ENCODE measurements around the gene URB1. TPM values are rescaled to one million over a fixed set of nuclear protein-coding genes. Genes with fewer than 3 reads are reported as not detected.

URB1 gene
- total RNA-seq, 1 experiment from 2014 or later: 17.1 TPM

- intact Hi-C loops (cut with micrococcal nuclease; ENCODE audit: unreplicated experiment): no loop called here
- BruUV-seq (replicated peaks): no TSS peak
- Histone ChIP-seq H3K4me1 (peaks cover 6% of the 10 kb centered on the region; the same call in 1 of the 2 replicates), H3K9me3 (no peaks in the 10 kb centered on the region), H3K36me3 (ENCODE audit: control insufficient read depth, insufficient read depth, low read length) (no peaks in the 10 kb centered on the region; the same call in none of the 2 replicates), H3K27me3 (replicated peaks; ENCODE audit: control insufficient read depth, insufficient read depth, low read length) (no peaks in the 10 kb centered on the region), H3K4me3 (ENCODE audit: low read depth, low read length) (no peak overlapping the region)
- H3K9me3 Mint-ChIP-seq (ENCODE audit: unreplicated experiment): no peaks in the 10 kb centered on the region
- H3K36me3 Mint-ChIP-seq (ENCODE audit: insufficient read depth, unreplicated experiment): peaks cover 87% of the 10 kb centered on the region
- ChIA-PET POLR2A (no interaction called here), CTCF (no interaction called here)
- no peaks in the 10 kb centered on the region for H3K27me3 Mint-ChIP-seq (ENCODE audit: insufficient read depth, unreplicated experiment)
- H3K4me3 Mint-ChIP-seq (ENCODE audit: unreplicated experiment): no peak overlapping the region
- no peak for DNase-seq
- no peaks in the 10 kb centered on the region for H3K4me1 Mint-ChIP-seq (ENCODE audit: low read depth, unreplicated experiment)
- no peak for TF ChIP-seq CTCF (IDR thresholded peaks at IDR 0.05; ENCODE audit: insufficient read depth in 1 of 2, low read depth in 1 of 2, low read length in 1 of 2, severe bottlenecking in 1 of 2, unreplicated experiment in 1 of 2)
- H3K27ac Mint-ChIP-seq (ENCODE audit: unreplicated experiment): no peak overlapping the region
Observed at GRCh38 chr21:32322103-32322502, 70.7 kb downstream of the URB1 start.

GRCh38 chr21:32321480-32321879 is 71.3 kb downstream of the URB1 start:
- BruUV-seq (replicated peaks): no TSS peak
- H3K4me3 ChIP-seq (ENCODE audit: low read depth, low read length): no peak overlapping the region
- no peaks in the 10 kb centered on the region; the same call in none of the 2 replicates for H3K36me3 ChIP-seq (ENCODE audit: control insufficient read depth, insufficient read depth, low read length)
- Mint-ChIP-seq H3K4me1 (ENCODE audit: low read depth, unreplicated experiment) (no peaks in the 10 kb centered on the region), H3K27ac (ENCODE audit: unreplicated experiment) (no peak overlapping the region), H3K27me3 (ENCODE audit: insufficient read depth, unreplicated experiment) (no peaks in the 10 kb centered on the region), H3K9me3 (ENCODE audit: unreplicated experiment) (no peaks in the 10 kb centered on the region), H3K4me3 (ENCODE audit: unreplicated experiment) (no peak overlapping the region), H3K36me3 (ENCODE audit: insufficient read depth, unreplicated experiment) (peaks cover 80% of the 10 kb centered on the region)
- DNase-seq: no peak
- H3K9me3 ChIP-seq: no peaks in the 10 kb centered on the region
- H3K27me3 ChIP-seq (replicated peaks; ENCODE audit: control insufficient read depth, insufficient read depth, low read length): no peaks in the 10 kb centered on the region
- ChIA-PET CTCF (no interaction called here), POLR2A (no interaction called here)
- intact Hi-C loops (cut with micrococcal nuclease; ENCODE audit: unreplicated experiment): no loop called here
- peaks cover 6% of the 10 kb centered on the region; the same call in 1 of the 2 replicates for H3K4me1 ChIP-seq
- no peak for TF ChIP-seq CTCF (IDR thresholded peaks at IDR 0.05; ENCODE audit: insufficient read depth in 1 of 2, low read depth in 1 of 2, low read length in 1 of 2, severe bottlenecking in 1 of 2, unreplicated experiment in 1 of 2)

GRCh38 chr21:32320726-32321125 is 72.1 kb downstream of the URB1 start:
- no peaks in the 10 kb centered on the region for H3K27me3 Mint-ChIP-seq (ENCODE audit: insufficient read depth, unreplicated experiment)
- Histone ChIP-seq H3K36me3 (ENCODE audit: control insufficient read depth, insufficient read depth, low read length) (no peaks in the 10 kb centered on the region; the same call in none of the 2 replicates), H3K9me3 (no peaks in the 10 kb centered on the region), H3K4me3 (ENCODE audit: low read depth, low read length) (no peak overlapping the region), H3K27me3 (replicated peaks; ENCODE audit: control insufficient read depth, insufficient read depth, low read length) (no peaks in the 10 kb centered on the region), H3K4me1 (peaks cover 6% of the 10 kb centered on the region; the same call in 1 of the 2 replicates)
- H3K27ac Mint-ChIP-seq (ENCODE audit: unreplicated experiment): no peak overlapping the region
- ChIA-PET CTCF (no interaction called here), POLR2A (no interaction called here)
- no peak for DNase-seq
- H3K9me3 Mint-ChIP-seq (ENCODE audit: unreplicated experiment): no peaks in the 10 kb centered on the region
- BruUV-seq (replicated peaks): no TSS peak
- TF ChIP-seq CTCF (IDR thresholded peaks at IDR 0.05; ENCODE audit: insufficient read depth in 1 of 2, low read depth in 1 of 2, low read length in 1 of 2, severe bottlenecking in 1 of 2, unreplicated experiment in 1 of 2): no peak
- intact Hi-C loops (cut with micrococcal nuclease; ENCODE audit: unreplicated experiment): no loop called here
- H3K4me3 Mint-ChIP-seq (ENCODE audit: unreplicated experiment): no peak overlapping the region
- peaks cover 74% of the 10 kb centered on the region for H3K36me3 Mint-ChIP-seq (ENCODE audit: insufficient read depth, unreplicated experiment)
- H3K4me1 Mint-ChIP-seq (ENCODE audit: low read depth, unreplicated experiment): no peaks in the 10 kb centered on the region
